HG03457 (cell line): Measurements from ENCODE around the gene MB.

Experiments
- ATAC-seq: cut with Tn5 transposase; IDR thresholded peaks from one replicate; pipeline ENCODE4 v1.9.1; 2021; ENCODE audit warnings: moderate number of reproducible peaks; ENCODE audit not compliant: unreplicated experiment

The MB gene

DNA sequence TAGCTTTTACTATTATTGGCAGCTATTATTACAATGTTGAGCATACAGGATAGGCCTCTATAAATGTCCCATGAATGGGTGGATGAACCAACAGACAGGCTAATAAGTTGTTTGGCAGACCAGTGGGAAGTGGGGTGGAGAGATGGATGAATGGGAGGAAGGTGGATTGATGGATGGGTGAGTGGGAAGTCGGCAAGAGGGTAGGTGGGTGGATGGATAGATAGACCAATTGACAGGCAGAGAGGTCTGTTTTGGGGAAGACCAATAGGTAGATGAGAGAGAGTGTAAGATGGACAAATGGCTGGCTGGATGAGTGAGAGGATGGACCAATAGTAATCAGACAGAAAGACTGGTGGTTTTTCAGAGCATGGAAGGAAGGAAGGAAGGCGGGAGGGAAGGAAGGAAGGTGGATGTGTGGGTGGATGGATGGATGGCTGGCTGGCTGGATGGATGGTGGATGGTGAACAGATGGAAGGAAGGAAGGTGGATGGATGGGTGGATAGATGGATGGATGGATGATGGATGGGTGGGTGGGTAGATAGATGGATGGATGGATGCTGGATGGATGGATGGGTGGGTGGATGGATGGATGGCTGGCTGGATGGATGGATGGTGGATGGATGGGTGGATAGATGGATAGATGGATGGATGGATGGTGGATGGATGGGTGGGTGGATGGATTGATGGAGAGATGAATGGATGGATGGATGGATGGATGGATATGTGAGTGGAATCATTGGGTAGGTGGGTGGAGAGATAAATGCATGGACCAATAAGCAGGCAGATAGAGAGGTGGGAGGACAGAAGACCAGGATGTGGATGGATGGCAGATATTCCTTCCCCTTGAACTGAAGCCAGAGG is 39.1 kb downstream of the MB start:
- no peak for ATAC-seq

GRCh38 chr22:35576671-35577070 is 40.5 kb downstream of the MB start:
- no peak for ATAC-seq

DNA sequence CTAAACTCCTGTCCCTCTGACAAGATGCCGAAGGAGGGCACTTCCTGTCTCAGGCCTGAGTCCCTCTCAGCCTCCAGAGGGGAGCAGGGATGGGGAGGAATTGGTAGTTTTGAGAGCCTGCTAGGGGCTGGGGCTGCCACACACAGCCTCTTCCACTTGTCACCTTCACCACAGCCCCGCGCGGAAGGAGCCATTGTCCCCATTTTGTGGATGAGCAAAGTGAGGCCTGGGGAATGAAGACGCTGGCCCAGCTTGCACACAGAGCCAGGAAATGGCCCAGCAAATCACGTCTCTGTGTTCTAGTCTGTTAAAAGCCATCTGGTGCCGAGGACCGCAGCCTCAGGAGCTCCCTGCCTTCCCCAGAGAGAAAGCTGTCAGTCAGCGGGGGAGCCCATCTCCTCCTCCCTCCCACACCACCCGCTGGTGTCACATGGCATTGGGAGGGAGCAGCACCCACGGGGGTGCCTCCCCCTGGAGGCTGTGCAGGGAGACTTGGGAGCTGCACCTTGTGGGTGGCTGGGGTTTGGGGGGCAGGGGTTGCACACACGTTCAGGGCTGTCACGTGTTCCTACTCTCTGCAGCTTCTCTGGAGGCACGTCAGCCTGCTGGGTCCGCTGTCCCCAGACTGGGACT is 41.9 kb downstream of the MB start:
- no peak for ATAC-seq

- ATAC-seq: no peak
Measured at GRCh38 chr22:35572556-35572955, 44.6 kb downstream of the MB start.

GRCh38 chr22:35570686-35571194 is 46.4 kb downstream of the MB start:
- no peak for ATAC-seq

DNA sequence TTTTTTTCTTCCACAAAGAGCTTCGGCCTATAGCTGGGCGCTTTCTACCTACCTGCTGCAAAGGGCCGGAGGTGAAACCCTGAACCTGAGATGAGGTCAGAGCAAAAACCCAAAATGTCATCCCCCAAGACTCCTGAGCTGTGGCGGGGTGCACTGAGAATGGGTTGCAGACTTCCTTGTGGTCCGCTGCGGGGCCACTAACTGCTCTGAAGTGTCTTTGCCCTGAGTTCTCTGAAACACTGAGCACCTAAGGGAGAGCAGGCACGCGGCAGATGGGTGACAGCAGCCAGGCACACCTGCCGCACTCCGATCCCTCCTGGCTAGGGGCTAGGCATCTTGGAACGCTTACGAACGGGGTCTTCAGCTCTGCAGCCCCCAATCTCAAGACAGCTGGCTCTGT is 47.2 kb downstream of the MB start:
- no peak for ATAC-seq

DNA sequence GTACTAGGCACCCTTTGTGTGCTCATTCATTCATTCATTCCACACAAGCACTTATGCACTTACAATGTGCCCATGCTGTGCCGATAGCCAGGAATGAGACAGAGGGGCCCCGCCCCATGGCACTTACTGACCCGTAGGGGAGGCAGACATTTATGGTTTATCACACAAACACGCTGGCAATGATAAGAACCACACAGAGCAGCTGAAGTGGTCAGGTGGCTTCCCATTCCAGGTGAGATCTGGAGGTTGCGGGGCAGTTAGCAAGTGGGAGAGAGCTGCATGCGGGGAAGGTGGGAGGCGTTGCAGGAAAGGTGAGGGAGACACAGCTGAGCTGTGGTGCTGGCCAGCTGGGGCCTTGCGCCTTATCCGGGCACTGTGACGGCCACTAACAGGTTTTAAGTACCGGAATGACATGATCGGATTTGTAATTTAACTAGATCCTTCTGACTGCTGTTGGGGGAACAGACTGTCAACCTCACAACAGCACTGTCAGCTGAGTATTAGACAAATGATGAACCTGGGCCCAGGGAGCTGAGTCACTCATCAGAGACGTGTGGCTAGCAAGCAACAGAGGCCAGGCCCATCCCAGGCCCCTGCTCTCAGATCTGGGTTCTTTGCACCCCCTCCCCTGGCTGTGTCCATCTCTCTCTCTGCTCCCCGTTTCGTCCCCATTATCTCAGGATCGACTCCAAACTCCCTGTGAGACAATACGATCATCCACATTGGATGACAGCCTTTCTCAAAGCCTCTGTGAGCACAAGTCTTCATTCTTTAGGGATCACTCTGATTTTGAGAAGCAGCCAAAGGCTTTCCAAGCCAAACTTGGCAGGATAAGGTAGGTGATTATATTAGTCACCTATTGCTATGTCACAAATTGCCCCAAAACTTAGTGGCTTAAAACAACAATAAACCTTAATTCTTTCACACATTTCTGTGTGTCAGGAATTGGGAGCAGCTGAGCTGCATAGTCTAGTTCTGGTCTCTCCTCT is 48.1 kb downstream of the MB start:
- no peak for ATAC-seq

DNA sequence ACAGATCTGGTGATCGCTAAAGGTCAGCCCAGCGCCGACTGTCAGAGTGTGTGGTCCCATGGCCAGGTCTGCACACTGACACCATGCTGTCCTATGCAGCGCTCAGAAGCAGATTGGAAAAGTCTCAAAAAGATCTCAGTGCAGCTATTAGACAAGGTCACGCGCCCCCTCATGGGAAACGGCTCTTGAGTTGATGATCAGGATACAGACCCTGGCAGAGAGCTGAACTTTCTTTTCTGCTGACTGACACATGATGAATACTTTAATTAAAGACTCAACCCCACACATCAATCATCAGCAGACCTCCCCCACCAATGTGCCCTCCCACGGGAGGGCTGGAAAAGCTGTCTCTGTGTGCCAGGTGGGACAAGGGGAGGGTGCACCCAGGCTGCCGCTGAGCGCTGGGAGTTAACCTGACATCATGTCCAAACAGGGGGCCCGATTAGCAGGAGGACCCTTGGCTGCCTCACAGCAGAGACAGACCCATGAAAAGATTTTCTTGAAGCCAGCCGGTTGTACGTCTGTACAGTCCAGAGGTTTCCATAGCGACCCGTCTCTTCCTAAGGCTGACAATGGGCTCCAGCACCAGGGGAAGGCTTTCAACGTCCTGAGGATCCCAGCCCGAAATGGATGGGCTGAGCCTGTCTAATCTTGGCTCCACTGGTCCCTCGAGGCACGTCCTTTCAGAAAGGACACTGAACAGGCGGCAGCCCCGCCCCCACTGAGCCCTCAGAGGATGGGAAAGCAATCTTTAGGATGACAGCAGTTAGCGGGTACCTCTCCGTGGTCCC is 49.6 kb downstream of the MB start:
- ATAC-seq: no peak

DNA sequence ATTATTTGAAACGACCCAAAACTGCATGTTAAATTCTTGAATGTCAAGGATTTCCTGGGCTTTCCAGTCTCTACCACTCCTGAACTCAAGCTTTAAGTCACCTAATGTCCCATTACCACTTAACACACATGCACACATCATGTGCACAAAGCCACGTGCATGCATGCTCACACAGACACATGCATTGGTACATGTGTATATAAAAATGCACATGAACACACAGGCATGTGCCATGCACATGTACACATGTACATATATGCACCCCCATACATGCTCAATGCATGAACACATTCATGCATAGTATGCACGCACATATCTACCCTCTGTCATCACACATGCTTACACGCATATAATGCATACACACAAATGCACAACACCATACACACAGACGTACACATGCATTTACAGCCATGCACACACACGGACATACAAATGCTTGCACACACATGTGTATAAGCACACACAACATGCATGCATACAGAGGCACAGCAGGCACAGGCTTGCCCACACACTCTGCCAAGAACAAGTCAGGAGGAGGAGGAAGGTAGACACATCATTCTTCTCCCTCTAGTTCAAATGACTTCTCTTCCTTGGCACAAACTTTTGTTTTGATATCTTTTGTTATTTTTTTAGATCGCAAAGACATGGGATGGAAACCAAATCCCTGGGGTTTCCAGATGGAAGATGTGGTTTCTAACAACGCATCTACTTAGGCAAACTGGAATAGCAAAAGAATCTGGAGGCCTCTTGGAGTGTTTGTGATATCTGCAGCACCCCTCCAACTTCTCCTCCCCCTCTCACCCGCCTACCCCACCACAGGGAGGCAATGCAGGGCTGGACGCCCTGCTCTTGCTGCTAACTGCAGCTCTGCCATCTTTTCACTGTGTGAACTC is 51.9 kb downstream of the MB start:
- no peak for ATAC-seq

DNA sequence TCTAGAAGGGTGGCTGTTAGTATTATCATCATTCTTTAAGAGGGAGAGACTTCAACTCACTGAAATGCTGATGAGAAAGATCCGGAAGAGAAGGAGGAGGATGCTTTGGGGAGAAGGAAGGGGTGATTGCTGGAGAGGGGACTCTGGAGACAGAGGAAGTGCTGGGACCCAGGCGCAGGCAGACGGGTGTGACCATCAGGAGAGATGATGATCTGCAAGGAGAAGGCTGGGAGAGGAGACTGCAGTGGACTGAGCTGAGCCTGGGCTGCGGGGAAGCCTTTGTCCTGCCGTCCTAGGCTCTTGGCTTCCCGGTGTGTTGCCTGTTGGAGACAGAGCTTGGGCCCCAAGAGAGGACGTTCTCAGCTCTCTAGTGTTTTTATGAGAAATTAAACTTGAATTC is 53.9 kb downstream of the MB start:
- ATAC-seq: no peak

DNA sequence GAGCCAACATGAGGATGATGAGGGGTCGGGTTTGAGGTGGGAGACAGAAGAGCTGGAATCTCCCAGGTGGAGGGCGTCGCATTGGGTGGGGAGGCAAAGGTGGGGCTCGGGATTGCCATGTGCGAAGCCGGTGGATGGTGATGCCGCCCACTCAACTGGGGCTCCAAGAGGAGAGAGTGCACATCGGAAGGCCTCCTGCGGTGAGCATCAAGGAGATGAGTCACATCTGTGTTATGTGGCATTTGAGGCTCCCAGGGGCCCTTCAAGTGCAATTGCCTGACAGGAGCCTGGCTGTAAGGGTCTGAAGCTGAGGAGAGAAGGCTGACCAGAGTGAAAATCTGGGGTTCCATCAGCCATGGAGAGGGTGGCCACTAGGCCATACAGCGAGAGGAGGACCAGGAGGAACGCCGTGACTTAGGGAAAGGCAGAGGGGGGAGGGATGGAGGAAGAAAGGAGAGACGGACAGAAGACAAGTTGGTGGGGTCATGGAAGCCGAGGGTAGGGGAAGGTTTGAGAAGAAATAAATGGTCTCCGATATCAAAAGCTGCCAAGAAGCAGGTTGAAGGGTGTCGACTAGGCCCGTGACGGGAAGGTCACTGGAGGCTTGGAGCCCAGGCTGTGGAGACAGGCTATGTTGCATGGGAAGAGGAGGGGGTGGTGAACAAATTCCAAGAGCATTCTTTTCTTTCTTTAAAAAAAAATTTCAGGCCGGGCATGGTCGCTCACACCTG is 55.2 kb downstream of the MB start:
- ATAC-seq: no peak

GRCh38 chr22:35560824-35561223 is 56.3 kb downstream of the MB start:
- ATAC-seq: no peak

GRCh38 chr22:35560366-35560765 is 56.8 kb downstream of the MB start:
- no peak for ATAC-seq

- ATAC-seq: no peak
Measured at GRCh38 chr22:35559354-35560005, 57.6 kb downstream of the MB start.

GRCh38 chr22:35558719-35559118 is 58.4 kb downstream of the MB start:
- ATAC-seq: no peak

- ATAC-seq: no peak
Measured at GRCh38 chr22:35558031-35558430, 59.1 kb downstream of the MB start.
